Measurements from ENCODE around the gene MYO10.

Gene MYO10

DNA sequence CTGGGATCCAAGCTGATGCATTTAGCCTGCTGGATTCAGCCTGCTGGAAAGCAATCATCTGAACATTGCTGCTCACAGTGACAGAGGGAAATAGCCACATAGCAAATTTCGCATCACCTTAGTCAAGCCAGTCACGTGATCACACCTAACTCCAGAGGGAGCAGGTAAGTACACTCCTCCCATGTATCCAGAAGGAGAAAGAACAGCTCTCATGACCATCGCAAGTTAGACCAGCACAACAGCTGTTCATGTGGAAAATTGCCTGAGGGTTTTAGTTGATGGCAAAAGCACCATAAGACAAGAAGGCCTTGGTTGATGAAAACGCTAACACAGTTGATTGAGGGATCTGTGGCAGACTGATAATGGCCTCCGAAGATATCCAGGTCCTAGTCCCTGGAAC, 34.2 kb upstream of the MYO10 start:
- no peak for ATAC-seq
- TF ChIP-seq ISL1 (CRISPR knock-in tag; IDR thresholded peaks at IDR 0.05): no peak

DNA sequence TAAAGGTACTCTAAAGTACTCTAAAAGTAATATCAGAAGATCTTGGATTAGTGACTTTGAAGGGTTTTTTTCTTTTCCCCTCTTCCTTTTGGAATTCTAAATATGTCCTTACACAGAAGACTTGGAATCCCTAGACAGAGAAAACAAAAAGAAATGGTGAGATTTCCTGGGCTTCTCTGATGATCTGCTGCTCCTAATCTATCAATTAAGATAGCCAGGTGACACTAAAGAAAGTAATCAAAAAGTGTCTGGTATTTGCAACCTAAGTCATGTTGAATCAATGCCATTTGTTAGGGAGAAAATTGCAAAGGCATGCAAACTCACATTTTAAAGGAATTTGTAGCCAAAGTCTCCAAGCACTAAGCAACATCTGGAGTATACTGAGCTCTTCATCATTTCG, 29.5 kb upstream of the MYO10 start:
- TF ChIP-seq OSR1 (CRISPR knock-in tag; IDR thresholded peaks at IDR 0.05): no peak
- TF ChIP-seq ZFP30 (CRISPR knock-in tag; IDR thresholded peaks at IDR 0.05): no peak
- no peak for TF ChIP-seq SNAI2 (CRISPR knock-in tag; IDR thresholded peaks at IDR 0.05)
- no peak for TF ChIP-seq ESRRG (CRISPR knock-in tag; IDR thresholded peaks at IDR 0.05)
- no peak for TF ChIP-seq BACH2 (CRISPR knock-in tag; IDR thresholded peaks at IDR 0.05; ENCODE audit: borderline replicate concordance)
- TF ChIP-seq, protein P1, sequence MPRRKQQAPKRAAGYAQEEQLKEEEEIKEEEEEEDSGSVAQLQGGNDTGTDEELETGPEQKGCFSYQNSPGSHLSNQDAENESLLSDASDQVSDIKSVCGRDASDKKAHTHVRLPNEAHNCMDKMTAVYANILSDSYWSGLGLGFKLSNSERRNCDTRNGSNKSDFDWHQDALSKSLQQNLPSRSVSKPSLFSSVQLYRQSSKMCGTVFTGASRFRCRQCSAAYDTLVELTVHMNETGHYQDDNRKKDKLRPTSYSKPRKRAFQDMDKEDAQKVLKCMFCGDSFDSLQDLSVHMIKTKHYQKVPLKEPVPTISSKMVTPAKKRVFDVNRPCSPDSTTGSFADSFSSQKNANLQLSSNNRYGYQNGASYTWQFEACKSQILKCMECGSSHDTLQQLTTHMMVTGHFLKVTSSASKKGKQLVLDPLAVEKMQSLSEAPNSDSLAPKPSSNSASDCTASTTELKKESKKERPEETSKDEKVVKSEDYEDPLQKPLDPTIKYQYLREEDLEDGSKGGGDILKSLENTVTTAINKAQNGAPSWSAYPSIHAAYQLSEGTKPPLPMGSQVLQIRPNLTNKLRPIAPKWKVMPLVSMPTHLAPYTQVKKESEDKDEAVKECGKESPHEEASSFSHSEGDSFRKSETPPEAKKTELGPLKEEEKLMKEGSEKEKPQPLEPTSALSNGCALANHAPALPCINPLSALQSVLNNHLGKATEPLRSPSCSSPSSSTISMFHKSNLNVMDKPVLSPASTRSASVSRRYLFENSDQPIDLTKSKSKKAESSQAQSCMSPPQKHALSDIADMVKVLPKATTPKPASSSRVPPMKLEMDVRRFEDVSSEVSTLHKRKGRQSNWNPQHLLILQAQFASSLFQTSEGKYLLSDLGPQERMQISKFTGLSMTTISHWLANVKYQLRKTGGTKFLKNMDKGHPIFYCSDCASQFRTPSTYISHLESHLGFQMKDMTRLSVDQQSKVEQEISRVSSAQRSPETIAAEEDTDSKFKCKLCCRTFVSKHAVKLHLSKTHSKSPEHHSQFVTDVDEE (CRISPR knock-in tag; IDR thresholded peaks at IDR 0.05): no peak
- TF ChIP-seq ZNF8 (CRISPR knock-in tag; IDR thresholded peaks at IDR 0.05): no peak
- TF ChIP-seq ZFP3 (CRISPR knock-in tag; IDR thresholded peaks at IDR 0.05): no peak
- ATAC-seq: peak; percentile 35; the same call in 1 of the 3 replicates

DNA sequence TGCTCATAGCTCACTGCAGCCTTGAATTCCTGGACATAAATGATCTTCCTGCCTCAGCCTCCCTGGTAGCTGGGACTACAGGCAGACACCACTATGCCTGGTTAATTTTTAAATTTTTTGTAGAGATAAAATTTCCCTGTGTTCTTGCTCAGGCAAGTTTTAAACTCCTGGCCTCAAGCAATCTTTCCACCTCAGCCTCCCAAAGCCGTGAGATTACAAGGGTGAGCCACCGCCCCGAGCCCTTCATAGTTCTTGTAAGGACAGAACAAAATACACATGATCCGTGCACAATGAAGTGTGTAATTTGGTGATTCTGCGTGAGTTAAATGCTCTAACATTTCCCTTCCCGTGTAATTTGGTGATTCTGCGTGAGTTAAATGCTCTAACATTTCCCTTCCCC, 27.7 kb upstream of the MYO10 start:
- no peak for ATAC-seq
- TF ChIP-seq ZNF70 (CRISPR knock-in tag; IDR thresholded peaks at IDR 0.05) (no peak), ZNF565 (CRISPR knock-in tag; conservative IDR thresholded peaks at IDR 0.05; ENCODE audit: low read depth) (no peak), ZNF8 (CRISPR knock-in tag; IDR thresholded peaks at IDR 0.05) (no peak), ZFP3 (CRISPR knock-in tag; IDR thresholded peaks at IDR 0.05) (no peak), SNAI2 (CRISPR knock-in tag; IDR thresholded peaks at IDR 0.05) (no peak), TCF4 (CRISPR knock-in tag; IDR thresholded peaks at IDR 0.05; ENCODE audit: borderline replicate concordance) (no peak), GLIS3 (CRISPR knock-in tag; IDR thresholded peaks at IDR 0.05) (no peak), RARB (CRISPR knock-in tag; IDR thresholded peaks at IDR 0.05) (no peak)
- TF ChIP-seq, protein P2, sequence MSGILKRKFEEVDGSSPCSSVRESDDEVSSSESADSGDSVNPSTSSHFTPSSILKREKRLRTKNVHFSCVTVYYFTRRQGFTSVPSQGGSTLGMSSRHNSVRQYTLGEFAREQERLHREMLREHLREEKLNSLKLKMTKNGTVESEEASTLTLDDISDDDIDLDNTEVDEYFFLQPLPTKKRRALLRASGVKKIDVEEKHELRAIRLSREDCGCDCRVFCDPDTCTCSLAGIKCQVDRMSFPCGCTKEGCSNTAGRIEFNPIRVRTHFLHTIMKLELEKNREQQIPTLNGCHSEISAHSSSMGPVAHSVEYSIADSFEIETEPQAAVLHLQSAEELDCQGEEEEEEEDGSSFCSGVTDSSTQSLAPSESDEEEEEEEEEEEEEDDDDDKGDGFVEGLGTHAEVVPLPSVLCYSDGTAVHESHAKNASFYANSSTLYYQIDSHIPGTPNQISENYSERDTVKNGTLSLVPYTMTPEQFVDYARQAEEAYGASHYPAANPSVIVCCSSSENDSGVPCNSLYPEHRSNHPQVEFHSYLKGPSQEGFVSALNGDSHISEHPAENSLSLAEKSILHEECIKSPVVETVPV (CRISPR knock-in tag; IDR thresholded peaks at IDR 0.05): no peak
- TF ChIP-seq, protein P3, sequence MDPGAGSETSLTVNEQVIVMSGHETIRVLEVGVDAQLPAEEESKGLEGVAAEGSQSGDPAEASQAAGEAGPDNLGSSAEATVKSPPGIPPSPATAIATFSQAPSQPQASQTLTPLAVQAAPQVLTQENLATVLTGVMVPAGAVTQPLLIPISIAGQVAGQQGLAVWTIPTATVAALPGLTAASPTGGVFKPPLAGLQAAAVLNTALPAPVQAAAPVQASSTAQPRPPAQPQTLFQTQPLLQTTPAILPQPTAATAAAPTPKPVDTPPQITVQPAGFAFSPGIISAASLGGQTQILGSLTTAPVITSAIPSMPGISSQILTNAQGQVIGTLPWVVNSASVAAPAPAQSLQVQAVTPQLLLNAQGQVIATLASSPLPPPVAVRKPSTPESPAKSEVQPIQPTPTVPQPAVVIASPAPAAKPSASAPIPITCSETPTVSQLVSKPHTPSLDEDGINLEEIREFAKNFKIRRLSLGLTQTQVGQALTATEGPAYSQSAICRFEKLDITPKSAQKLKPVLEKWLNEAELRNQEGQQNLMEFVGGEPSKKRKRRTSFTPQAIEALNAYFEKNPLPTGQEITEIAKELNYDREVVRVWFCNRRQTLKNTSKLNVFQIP (CRISPR knock-in tag; IDR thresholded peaks at IDR 0.05; ENCODE audit: borderline replicate concordance, low read depth): no peak

DNA sequence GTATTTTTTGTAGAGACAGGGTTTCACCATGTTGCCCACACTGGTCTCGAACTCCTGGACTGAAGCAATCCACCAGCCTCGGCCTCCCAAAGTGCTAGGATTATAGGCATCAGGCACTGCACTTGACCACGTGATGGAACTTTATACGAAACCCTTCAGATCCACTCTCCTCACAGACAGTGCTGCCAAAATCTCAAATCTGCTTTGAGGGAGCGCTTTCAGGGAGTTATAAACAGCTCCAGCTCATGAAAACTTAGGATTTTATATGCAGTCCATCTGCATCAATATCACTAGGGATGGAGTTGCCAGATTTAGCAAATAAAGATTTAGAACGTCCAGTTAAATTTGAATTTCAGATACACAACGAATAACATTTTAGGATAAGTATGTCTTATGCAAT, 25.0 kb upstream of the MYO10 start:
- TF ChIP-seq, protein P2 (CRISPR knock-in tag; IDR thresholded peaks at IDR 0.05): no peak
- TF ChIP-seq, protein P3 (CRISPR knock-in tag; IDR thresholded peaks at IDR 0.05; ENCODE audit: borderline replicate concordance, low read depth): no peak
- TF ChIP-seq, protein P1 (CRISPR knock-in tag; IDR thresholded peaks at IDR 0.05): no peak
- TF ChIP-seq SNAI2 (CRISPR knock-in tag; IDR thresholded peaks at IDR 0.05) (no peak), ZFP30 (CRISPR knock-in tag; IDR thresholded peaks at IDR 0.05) (no peak), BACH2 (CRISPR knock-in tag; IDR thresholded peaks at IDR 0.05; ENCODE audit: borderline replicate concordance) (no peak), TCF4 (CRISPR knock-in tag; IDR thresholded peaks at IDR 0.05; ENCODE audit: borderline replicate concordance) (no peak), ZNF70 (CRISPR knock-in tag; IDR thresholded peaks at IDR 0.05) (no peak), ZC3H10 (CRISPR knock-in tag; IDR thresholded peaks at IDR 0.05) (no peak), ISL1 (CRISPR knock-in tag; IDR thresholded peaks at IDR 0.05) (no peak), ZFP3 (CRISPR knock-in tag; IDR thresholded peaks at IDR 0.05) (no peak), OSR1 (CRISPR knock-in tag; IDR thresholded peaks at IDR 0.05) (no peak), PPARA (CRISPR knock-in tag; IDR thresholded peaks at IDR 0.05; ENCODE audit: borderline replicate concordance) (no peak)
- TF ChIP-seq, protein P4, sequence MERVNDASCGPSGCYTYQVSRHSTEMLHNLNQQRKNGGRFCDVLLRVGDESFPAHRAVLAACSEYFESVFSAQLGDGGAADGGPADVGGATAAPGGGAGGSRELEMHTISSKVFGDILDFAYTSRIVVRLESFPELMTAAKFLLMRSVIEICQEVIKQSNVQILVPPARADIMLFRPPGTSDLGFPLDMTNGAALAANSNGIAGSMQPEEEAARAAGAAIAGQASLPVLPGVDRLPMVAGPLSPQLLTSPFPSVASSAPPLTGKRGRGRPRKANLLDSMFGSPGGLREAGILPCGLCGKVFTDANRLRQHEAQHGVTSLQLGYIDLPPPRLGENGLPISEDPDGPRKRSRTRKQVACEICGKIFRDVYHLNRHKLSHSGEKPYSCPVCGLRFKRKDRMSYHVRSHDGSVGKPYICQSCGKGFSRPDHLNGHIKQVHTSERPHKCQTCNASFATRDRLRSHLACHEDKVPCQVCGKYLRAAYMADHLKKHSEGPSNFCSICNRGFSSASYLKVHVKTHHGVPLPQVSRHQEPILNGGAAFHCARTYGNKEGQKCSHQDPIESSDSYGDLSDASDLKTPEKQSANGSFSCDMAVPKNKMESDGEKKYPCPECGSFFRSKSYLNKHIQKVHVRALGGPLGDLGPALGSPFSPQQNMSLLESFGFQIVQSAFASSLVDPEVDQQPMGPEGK (CRISPR knock-in tag; IDR thresholded peaks at IDR 0.05; ENCODE audit: borderline replicate concordance): no peak
- TF ChIP-seq, protein P5, sequence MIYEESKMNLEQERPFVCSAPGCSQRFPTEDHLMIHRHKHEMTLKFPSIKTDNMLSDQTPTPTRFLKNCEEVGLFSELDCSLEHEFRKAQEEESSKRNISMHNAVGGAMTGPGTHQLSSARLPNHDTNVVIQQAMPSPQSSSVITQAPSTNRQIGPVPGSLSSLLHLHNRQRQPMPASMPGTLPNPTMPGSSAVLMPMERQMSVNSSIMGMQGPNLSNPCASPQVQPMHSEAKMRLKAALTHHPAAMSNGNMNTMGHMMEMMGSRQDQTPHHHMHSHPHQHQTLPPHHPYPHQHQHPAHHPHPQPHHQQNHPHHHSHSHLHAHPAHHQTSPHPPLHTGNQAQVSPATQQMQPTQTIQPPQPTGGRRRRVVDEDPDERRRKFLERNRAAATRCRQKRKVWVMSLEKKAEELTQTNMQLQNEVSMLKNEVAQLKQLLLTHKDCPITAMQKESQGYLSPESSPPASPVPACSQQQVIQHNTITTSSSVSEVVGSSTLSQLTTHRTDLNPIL (CRISPR knock-in tag; IDR thresholded peaks at IDR 0.05; ENCODE audit: low read depth): no peak
- ATAC-seq: no peak
